ENCODE measurements around the gene MKNK2. TPM values are rescaled to one million over a fixed set of nuclear protein-coding genes. Genes with fewer than 3 reads are reported as not detected.

Gene MKNK2
- total RNA-seq, 2 donors from 2014 or later, result 120 to 123 TPM

- H3K27me3 Mint-ChIP-seq (ENCODE audit: insufficient read depth), result no peaks in the 10 kb centered on the region
- Histone ChIP-seq H3K9me3 (ENCODE audit: control insufficient read depth, low read length) (no peaks in the 10 kb centered on the region), H3K36me3 (ENCODE audit: control insufficient read depth, insufficient read depth, low read length) (peaks cover 14% of the 10 kb centered on the region), H3K4me3 (ENCODE audit: low read length) (no peak overlapping the region), H3K27ac (ENCODE audit: low read depth, low read length) (no peak overlapping the region), H3K4me1 (ENCODE audit: control insufficient read depth, insufficient read depth, low read length) (peaks cover 10% of the 10 kb centered on the region), H3K27me3 (ENCODE audit: control insufficient read depth, insufficient read depth, low read length, poor library complexity, severe bottlenecking) (no peaks in the 10 kb centered on the region), H3K9ac (ENCODE audit: extremely low read depth, low read length, poor library complexity, severe bottlenecking) (no peak overlapping the region)
- H3K4me1 Mint-ChIP-seq, result no peaks in the 10 kb centered on the region
- H3K4me3 Mint-ChIP-seq, result no peak overlapping the region
- no peak for TF ChIP-seq CTCF (conservative IDR thresholded peaks at IDR 0.05)
- DNase-seq, result no peak
- peaks cover 6% of the 10 kb centered on the region for H3K36me3 Mint-ChIP-seq (ENCODE audit: low read depth)
- WGBS, 2 experiments (ENCODE audit: insufficient coverage in 1 of 2, insufficient read length in 1 of 2), result 90 to 91% methylated on average over 11 to 15 of the region's 17 CpGs
- no peak overlapping the region for H3K27ac Mint-ChIP-seq
- H3K9me3 Mint-ChIP-seq, result no peaks in the 10 kb centered on the region
Measured at GRCh38 chr19:2048104-2048958, 2.7 kb downstream of the MKNK2 start.

- DNase-seq, result no peak
- H3K4me3 ChIP-seq (ENCODE audit: low read length), result no peak overlapping the region
- TF ChIP-seq CTCF (conservative IDR thresholded peaks at IDR 0.05), result no peak
- H3K36me3 Mint-ChIP-seq (ENCODE audit: low read depth), result peaks cover 8% of the 10 kb centered on the region
- no peaks in the 10 kb centered on the region for H3K27me3 ChIP-seq (ENCODE audit: control insufficient read depth, insufficient read depth, low read length, poor library complexity, severe bottlenecking)
- no peak overlapping the region for H3K9ac ChIP-seq (ENCODE audit: extremely low read depth, low read length, poor library complexity, severe bottlenecking)
- H3K4me1 ChIP-seq (ENCODE audit: control insufficient read depth, insufficient read depth, low read length), result peaks cover 10% of the 10 kb centered on the region
- H3K9me3 Mint-ChIP-seq, result no peaks in the 10 kb centered on the region
- no peak overlapping the region for H3K27ac ChIP-seq (ENCODE audit: low read depth, low read length)
- H3K4me3 Mint-ChIP-seq, result no peak overlapping the region
- H3K9me3 ChIP-seq (ENCODE audit: control insufficient read depth, low read length), result no peaks in the 10 kb centered on the region
- no peaks in the 10 kb centered on the region for H3K27me3 Mint-ChIP-seq (ENCODE audit: insufficient read depth)
- no peak overlapping the region for H3K27ac Mint-ChIP-seq
- no peaks in the 10 kb centered on the region for H3K4me1 Mint-ChIP-seq
- WGBS, 2 experiments (ENCODE audit: insufficient coverage in 1 of 2, insufficient read length in 1 of 2), result 91 to 95% methylated on average over 21 to 22 of the region's 22 CpGs
- H3K36me3 ChIP-seq (ENCODE audit: control insufficient read depth, insufficient read depth, low read length), result peaks cover 20% of the 10 kb centered on the region
Measured at GRCh38 chr19:2047449-2048103, 3.5 kb downstream of the MKNK2 start.

GRCh38 chr19:2047076-2047448 is 4.0 kb downstream of the MKNK2 start:
- Mint-ChIP-seq H3K4me1 (no peaks in the 10 kb centered on the region), H3K27me3 (ENCODE audit: insufficient read depth) (no peaks in the 10 kb centered on the region), H3K27ac (no peak overlapping the region), H3K4me3 (no peak overlapping the region), H3K9me3 (no peaks in the 10 kb centered on the region), H3K36me3 (ENCODE audit: low read depth) (peaks cover 8% of the 10 kb centered on the region)
- Histone ChIP-seq H3K4me3 (ENCODE audit: low read length) (no peak overlapping the region), H3K36me3 (ENCODE audit: control insufficient read depth, insufficient read depth, low read length) (peaks cover 24% of the 10 kb centered on the region), H3K4me1 (ENCODE audit: control insufficient read depth, insufficient read depth, low read length) (peaks cover 14% of the 10 kb centered on the region), H3K9ac (ENCODE audit: extremely low read depth, low read length, poor library complexity, severe bottlenecking) (no peak overlapping the region), H3K27me3 (ENCODE audit: control insufficient read depth, insufficient read depth, low read length, poor library complexity, severe bottlenecking) (no peaks in the 10 kb centered on the region), H3K27ac (ENCODE audit: low read depth, low read length) (no peak overlapping the region), H3K9me3 (ENCODE audit: control insufficient read depth, low read length) (no peaks in the 10 kb centered on the region)
- TF ChIP-seq CTCF (conservative IDR thresholded peaks at IDR 0.05), result no peak
- 90 to 94% methylated on average over 5 to 6 of the region's 6 CpGs for WGBS, 2 experiments (ENCODE audit: insufficient coverage in 1 of 2, insufficient read length in 1 of 2)
- DNase-seq, result no peak

Data from endodermal cell (in vitro differentiated cells).